ENCODE data around the gene ESPN. TPM values are rescaled to one million over a fixed set of nuclear protein-coding genes. Genes with fewer than 3 reads are reported as not detected.

ESPN gene
- total RNA-seq, 4 donors from 2014 or later, result 40.2 to 368 (median 157) TPM

GRCh38 chr1:6495540-6496364 is 71.2 kb downstream of the ESPN start:
- no peak overlapping the region for H3K27ac ChIP-seq
- in situ Hi-C loops (cut with MboI; ENCODE audit: low pct_ligation_motif_present in 1 of 4, low pct_unique_long_range_greater_than_20kb in 1 of 4, low sequenced_read_pairs in 3 of 4) (loop anchor here in 3 of 4 donors (25.0 kb wide), 1 partner anchor 142 kb away; no protein-coding TSS in a partner anchor), intact Hi-C loops (cut with DNase I; ENCODE audit: low total_unique reads) (no loop called here)
- no peak for DNase-seq
- 69% methylated on average over 14 of the region's 14 CpGs; no CpG with 5 or more reads in 1 of the 2 donors for WGBS, 2 donors (ENCODE audit: low coverage in 1 of 2)
- H3K36me3 ChIP-seq, result no peaks in the 10 kb centered on the region
- H3K27me3 ChIP-seq, result peaks cover 29% of the 10 kb centered on the region
- H3K9me3 ChIP-seq, result no peaks in the 10 kb centered on the region
- TF ChIP-seq, protein P1, sequence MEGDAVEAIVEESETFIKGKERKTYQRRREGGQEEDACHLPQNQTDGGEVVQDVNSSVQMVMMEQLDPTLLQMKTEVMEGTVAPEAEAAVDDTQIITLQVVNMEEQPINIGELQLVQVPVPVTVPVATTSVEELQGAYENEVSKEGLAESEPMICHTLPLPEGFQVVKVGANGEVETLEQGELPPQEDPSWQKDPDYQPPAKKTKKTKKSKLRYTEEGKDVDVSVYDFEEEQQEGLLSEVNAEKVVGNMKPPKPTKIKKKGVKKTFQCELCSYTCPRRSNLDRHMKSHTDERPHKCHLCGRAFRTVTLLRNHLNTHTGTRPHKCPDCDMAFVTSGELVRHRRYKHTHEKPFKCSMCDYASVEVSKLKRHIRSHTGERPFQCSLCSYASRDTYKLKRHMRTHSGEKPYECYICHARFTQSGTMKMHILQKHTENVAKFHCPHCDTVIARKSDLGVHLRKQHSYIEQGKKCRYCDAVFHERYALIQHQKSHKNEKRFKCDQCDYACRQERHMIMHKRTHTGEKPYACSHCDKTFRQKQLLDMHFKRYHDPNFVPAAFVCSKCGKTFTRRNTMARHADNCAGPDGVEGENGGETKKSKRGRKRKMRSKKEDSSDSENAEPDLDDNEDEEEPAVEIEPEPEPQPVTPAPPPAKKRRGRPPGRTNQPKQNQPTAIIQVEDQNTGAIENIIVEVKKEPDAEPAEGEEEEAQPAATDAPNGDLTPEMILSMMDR (IDR thresholded peaks at IDR 0.05), result no peak
- no peak for TF ChIP-seq POLR2A (IDR thresholded peaks at IDR 0.05)
- TF ChIP-seq EP300 (IDR thresholded peaks at IDR 0.05; ENCODE audit: low read depth), result no peak
- no peak for TF ChIP-seq POLR2AphosphoS5 (IDR thresholded peaks at IDR 0.05)
- peaks cover 12 to 26% (median 20%) of the 10 kb centered on the region in 4 donors for H3K4me1 ChIP-seq
- no peak overlapping the region for H3K4me3 ChIP-seq

DNA sequence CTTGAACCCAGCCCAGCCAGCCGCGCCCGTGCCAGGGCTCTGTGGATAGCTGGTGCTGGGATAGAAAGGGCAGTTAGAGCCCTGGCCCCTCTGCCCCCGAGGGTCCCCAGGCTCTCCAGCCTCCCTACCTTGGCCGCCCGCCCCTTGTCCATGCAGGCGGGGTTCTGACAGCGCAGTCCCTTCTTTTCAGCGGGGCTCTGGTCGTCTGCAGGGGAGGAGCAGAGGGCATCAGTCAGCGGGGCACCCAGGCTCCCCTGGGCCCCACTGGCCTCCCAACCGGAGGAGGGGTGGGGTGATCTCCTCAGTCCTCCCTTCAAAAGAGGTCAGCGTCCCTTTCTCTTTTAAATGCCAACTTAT is 71.8 kb downstream of the ESPN start:
- intact Hi-C loops (cut with DNase I; ENCODE audit: low total_unique reads), result no loop called here
- peak overlapping the region in 1 of 4 donors; percentile 42 for H3K27ac ChIP-seq
- in situ Hi-C loops (cut with MboI; ENCODE audit: low pct_ligation_motif_present in 1 of 4, low pct_unique_long_range_greater_than_20kb in 1 of 4, low sequenced_read_pairs in 3 of 4), result loop anchor here in 3 of 4 donors (25.0 kb wide), 1 partner anchor 141 kb away; no protein-coding TSS in a partner anchor

DNA sequence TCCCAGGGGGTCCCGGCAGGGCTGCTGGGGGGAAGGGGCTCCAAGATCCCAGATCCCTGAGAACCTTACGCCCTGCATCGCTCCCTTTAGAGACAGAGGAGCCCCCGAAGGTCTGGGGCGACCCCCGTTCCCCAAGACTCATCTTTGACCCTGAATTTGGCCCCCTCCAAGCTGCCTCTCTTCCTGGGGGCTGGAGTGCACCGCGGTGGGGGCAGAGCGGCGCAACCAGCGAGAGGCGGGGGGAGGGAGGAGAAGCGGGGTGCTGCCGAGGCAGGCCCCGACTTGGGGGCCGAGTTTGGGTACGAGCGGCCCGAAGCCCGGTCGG is 72.3 kb downstream of the ESPN start:
- Histone ChIP-seq H3K27me3 (peaks cover 34% of the 10 kb centered on the region), H3K27ac (peak overlapping the region in 2 of 4 donors; percentile 29 to 42), H3K4me1 (peaks cover 8 to 20% (median 16%) of the 10 kb centered on the region in 4 donors), H3K36me3 (no peaks in the 10 kb centered on the region), H3K9me3 (no peaks in the 10 kb centered on the region), H3K4me3 (peak overlapping the region; percentile 22 to 60 (median 38))
- 8% methylated on average over 12 of the region's 21 CpGs; no CpG with 5 or more reads in 1 of the 2 donors for WGBS, 2 donors (ENCODE audit: low coverage in 1 of 2)
- intact Hi-C loops (cut with DNase I; ENCODE audit: low total_unique reads) (no loop called here), in situ Hi-C loops (cut with MboI; ENCODE audit: low pct_ligation_motif_present in 1 of 4, low pct_unique_long_range_greater_than_20kb in 1 of 4, low sequenced_read_pairs in 3 of 4) (loop anchor here in 3 of 4 donors (25.0 kb wide), 1 partner anchor 140 kb away; no protein-coding TSS in a partner anchor)
- no peak for DNase-seq
- TF ChIP-seq POLR2A (IDR thresholded peaks at IDR 0.05) (no peak), POLR2AphosphoS5 (IDR thresholded peaks at IDR 0.05) (no peak), EP300 (IDR thresholded peaks at IDR 0.05; ENCODE audit: low read depth) (no peak)
- TF ChIP-seq, protein P1 (IDR thresholded peaks at IDR 0.05), result no peak

More for the DNA sequence above, 71.8 kb downstream of the ESPN start:
- H3K27me3 ChIP-seq, result peaks cover 33% of the 10 kb centered on the region
- no peak for TF ChIP-seq POLR2AphosphoS5 (IDR thresholded peaks at IDR 0.05)
- 14 to 73% methylated on average over 3 to 12 of the region's 13 CpGs for WGBS, 2 donors (ENCODE audit: low coverage in 1 of 2)
- peaks cover 10 to 22% (median 16%) of the 10 kb centered on the region in 4 donors for H3K4me1 ChIP-seq
- no peaks in the 10 kb centered on the region for H3K9me3 ChIP-seq
- H3K4me3 ChIP-seq, result peak overlapping the region in 2 of 4 donors; percentile 50 to 60
- H3K36me3 ChIP-seq, result no peaks in the 10 kb centered on the region
- DNase-seq, result no peak

GRCh38 chr1:6497215-6497866 is 72.8 kb downstream of the ESPN start:
- Histone ChIP-seq H3K4me3 (peak overlapping the region; percentile 26 to 60 (median 53)), H3K27ac (peak overlapping the region in 2 of 4 donors; percentile 29 to 42), H3K27me3 (peaks cover 34% of the 10 kb centered on the region), H3K36me3 (no peaks in the 10 kb centered on the region), H3K9me3 (no peaks in the 10 kb centered on the region), H3K4me1 (peaks cover 8 to 25% (median 20%) of the 10 kb centered on the region in 4 donors)
- in situ Hi-C loops (cut with MboI; ENCODE audit: low pct_ligation_motif_present in 1 of 4, low pct_unique_long_range_greater_than_20kb in 1 of 4, low sequenced_read_pairs in 3 of 4), result loop anchor here in 3 of 4 donors (25.0 kb wide), 1 partner anchor 140 kb away; no protein-coding TSS in a partner anchor
- 6% methylated on average over 37 of the region's 74 CpGs; no CpG with 5 or more reads in 1 of the 2 donors for WGBS, 2 donors (ENCODE audit: low coverage in 1 of 2)
- no peak for TF ChIP-seq POLR2A (IDR thresholded peaks at IDR 0.05)
- TF ChIP-seq, protein P1 (IDR thresholded peaks at IDR 0.05), result no peak
- TF ChIP-seq POLR2AphosphoS5 (IDR thresholded peaks at IDR 0.05), result no peak
- no peak for TF ChIP-seq EP300 (IDR thresholded peaks at IDR 0.05; ENCODE audit: low read depth)
- intact Hi-C loops (cut with DNase I; ENCODE audit: low total_unique reads), result no loop called here
- peak; percentile 57 for DNase-seq

Measured in transverse colon (tissue), 4 donors.